ENCODE measurements around the gene FAM184B.

- TF ChIP-seq, protein P1, sequence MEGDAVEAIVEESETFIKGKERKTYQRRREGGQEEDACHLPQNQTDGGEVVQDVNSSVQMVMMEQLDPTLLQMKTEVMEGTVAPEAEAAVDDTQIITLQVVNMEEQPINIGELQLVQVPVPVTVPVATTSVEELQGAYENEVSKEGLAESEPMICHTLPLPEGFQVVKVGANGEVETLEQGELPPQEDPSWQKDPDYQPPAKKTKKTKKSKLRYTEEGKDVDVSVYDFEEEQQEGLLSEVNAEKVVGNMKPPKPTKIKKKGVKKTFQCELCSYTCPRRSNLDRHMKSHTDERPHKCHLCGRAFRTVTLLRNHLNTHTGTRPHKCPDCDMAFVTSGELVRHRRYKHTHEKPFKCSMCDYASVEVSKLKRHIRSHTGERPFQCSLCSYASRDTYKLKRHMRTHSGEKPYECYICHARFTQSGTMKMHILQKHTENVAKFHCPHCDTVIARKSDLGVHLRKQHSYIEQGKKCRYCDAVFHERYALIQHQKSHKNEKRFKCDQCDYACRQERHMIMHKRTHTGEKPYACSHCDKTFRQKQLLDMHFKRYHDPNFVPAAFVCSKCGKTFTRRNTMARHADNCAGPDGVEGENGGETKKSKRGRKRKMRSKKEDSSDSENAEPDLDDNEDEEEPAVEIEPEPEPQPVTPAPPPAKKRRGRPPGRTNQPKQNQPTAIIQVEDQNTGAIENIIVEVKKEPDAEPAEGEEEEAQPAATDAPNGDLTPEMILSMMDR (IDR thresholded peaks at IDR 0.05; ENCODE audit: low read length), result no peak
- TF ChIP-seq EZH2 (optimal IDR thresholded peaks at IDR 0.05; ENCODE audit: low read depth, low read length) (no peak), EZH2phosphoT487 (IDR thresholded peaks at IDR 0.05; ENCODE audit: low read length) (no peak)
Measured at GRCh38 chr4:17816142-17816541, 34.7 kb upstream of the FAM184B start.
